CD4-positive, alpha-beta T cell treated with Interferon alpha-2 for 1 hour (primary cell): Measurements from ENCODE around the gene FRS3.

Source experiments
- DNase-seq, 2 donors: peaks; one replicate each; pipeline ENCODE4 v3.0.0-alpha.2; 2020 to 2022

The FRS3 gene

DNA sequence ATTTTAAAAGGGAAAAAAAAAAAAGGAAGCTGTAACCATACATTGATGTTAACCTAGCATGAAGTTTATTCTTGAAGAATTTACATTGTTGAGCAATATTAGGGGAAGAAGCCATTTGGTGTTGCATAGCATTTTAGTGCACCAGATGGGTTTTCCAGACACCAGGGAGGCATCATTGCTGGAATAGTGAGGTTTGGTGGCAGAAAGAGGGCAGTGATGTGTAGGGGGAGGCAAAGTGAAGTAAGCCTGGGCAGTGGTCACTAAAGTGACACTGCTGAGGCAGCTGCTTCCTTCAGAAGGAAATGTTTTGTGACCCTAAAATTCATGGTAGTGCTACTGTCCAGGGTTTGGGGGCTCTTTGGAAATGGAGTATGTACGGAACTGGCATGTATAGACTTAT, 10.3 kb upstream of the FRS3 start:
- DNase-seq = no peak

DNA sequence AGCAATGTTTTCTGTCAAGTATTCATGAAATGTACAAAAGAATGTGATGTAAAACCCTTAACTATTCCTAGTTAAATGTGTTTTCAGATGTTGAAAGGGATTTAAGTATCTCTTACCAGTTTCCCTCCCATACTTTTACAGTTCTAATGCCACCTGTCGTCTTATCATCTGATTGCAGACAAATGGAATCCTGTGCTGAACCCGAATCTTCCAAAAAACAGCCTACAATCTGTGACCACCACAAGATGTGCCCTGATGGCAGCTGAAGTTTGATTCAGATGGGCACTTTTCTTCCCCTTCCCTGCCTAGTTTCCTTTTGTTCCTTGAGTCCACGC, 9.7 kb upstream of the FRS3 start:
- no peak for DNase-seq

DNA sequence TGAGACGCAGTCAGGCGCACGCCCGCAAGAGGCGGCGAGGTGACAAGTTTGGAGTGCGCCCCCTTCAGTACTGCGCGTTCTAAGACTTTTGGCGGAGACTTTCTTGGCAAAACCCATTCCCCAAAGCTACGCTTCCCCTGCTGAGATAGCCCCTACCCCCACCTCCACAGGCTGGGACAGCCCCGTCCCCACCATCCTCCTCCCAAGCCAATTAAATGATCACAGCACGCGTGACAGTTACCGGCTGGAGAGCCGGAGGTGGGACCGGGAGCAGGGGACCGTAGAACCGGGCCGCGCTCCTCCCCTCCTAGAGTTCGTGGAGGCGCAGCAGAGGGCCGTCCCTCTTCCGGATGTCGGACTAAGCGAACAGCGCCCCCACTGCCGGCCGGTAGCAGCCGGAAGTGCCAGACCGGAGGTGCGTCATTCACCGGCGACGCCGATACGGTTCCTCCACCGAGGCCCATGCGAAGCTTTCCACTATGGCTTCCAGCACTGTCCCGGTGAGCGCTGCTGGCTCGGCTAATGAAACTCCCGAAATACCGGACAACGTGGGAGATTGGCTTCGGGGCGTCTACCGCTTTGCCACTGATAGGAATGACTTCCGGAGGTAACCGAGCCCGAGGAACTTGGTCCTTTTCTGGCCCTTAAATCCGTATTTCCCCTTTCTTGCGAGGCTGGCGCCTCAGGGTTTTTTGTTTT, 7.7 kb upstream of the FRS3 start, which contains the start of gene TOMM6:
Gene TOMM6 (plus strand): TSS at position 476 of the 699 bp plus-strand sequence. CDS start 4 bp downstream, at position 480.
- DNase-seq = peak; percentile 91 to 96

DNA sequence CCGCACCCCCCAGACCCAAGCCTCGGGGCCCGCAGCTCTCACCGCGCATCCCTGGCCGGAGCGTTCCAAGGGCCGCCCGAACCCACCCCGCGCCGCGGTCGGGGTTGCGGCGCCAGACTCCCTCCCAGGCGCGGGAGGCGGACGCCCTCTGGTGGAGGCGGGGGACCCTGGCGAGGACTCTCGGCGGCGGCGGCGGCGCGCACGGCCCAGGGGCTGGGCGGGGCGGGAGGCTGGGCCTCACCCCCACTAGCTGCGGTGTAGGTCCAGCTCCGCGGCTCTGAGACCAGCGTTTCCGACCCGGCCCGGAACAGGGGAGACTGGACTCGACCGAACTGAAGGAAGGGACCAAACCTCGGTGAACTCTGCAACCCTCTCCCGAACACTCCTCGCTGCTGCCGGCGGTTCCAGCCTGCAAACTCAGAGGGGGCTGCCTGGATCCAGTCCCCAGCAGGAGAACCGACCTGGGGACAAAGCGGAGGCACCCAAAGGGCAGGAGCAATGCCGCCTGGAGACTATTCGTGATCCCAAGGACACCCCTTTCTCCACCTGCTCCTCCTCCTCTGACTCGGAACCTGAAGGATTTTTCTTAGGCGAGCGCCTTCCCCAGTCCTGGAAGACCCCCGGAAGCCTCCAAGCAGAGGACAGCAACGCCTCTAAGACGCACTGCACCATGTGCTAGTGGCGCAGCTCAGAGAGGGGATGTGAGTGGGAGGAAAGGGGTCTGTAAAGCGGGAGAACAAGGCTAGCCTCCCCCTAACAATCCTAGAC, 6.9 kb upstream of the FRS3 start:
- peak; percentile 80 to 90 for DNase-seq

DNA sequence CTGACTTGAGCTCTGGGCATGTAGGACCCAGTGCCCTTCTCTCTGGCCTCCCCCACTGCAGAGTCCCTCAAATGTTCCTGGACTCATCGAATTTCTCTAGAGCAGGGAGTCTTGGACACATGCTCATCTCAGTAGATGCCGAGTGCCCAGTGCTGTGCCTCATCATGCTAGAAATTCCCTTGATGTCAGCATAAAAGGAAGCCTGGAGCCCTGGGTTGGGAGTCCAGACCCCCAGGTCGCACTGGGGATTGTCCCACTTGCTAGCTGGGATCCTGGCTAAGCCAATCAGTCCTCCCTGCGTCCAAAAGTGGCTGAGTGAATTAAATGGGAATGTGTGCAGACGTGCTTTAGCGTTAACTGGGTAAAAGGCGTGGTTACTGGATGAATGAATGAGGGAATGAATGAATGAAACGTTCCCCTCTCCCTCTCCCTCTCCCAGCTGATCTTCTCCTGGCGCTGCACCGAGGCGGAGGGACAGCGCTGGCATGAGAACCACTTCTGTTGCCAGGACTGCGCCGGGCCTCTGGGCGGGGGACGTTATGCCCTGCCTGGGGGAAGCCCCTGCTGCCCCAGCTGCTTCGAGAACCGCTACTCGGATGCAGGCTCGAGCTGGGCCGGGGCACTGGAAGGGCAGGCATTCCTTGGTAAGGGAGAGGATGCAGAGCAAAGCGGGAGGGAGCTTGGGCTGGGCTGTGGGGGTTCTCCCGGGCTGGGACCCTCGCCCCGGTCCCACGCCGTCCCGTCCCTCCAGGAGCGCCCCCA, 6.2 kb upstream of the FRS3 start:
- no peak for DNase-seq

DNA sequence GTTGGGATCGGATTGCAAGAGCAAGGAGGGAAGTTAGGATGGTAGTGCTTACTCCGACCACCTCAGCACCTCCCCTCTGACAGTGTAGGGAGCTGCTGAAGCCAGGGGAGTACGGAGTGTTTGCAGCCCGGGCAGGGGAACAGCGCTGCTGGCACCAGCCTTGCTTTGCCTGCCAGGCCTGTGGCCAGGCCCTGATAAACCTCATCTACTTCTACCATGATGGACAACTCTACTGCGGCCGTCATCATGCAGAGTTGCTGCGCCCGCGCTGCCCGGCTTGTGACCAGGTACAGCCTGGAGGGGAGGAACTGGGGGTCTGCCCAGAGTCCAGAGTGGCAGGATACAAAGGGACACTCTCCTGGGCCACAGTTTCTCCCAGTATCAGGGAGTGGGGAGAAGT, 5.6 kb upstream of the FRS3 start:
- DNase-seq = no peak

DNA sequence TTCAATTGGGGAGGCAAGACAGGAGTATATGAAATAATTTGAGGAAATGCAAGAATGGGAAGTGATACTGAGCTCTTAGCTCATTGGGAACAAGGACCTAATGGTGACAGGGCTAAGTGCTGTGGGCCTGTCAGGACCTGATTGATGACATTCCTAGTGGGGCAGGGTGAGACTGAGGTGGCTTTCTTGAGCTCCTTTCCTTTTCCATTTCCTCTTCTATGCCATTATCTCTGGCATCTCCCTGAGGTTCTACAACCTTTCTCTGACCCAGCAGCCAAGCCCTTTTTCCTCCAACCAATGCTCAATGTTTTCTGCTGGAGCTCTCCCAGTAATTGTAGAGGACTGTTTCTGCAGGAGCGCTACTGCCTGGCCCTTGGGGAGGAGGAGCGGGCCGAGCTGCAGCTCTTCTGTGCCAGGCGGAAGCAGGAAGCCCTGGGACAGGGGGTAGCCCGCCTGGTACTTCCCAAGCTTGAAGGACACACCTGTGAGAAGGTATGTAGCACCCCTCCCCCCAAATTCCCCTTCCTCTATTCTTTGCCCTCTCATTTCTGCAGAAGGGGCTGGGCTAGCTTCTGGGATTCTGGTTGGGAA, 5.0 kb upstream of the FRS3 start:
- DNase-seq = no peak

DNA sequence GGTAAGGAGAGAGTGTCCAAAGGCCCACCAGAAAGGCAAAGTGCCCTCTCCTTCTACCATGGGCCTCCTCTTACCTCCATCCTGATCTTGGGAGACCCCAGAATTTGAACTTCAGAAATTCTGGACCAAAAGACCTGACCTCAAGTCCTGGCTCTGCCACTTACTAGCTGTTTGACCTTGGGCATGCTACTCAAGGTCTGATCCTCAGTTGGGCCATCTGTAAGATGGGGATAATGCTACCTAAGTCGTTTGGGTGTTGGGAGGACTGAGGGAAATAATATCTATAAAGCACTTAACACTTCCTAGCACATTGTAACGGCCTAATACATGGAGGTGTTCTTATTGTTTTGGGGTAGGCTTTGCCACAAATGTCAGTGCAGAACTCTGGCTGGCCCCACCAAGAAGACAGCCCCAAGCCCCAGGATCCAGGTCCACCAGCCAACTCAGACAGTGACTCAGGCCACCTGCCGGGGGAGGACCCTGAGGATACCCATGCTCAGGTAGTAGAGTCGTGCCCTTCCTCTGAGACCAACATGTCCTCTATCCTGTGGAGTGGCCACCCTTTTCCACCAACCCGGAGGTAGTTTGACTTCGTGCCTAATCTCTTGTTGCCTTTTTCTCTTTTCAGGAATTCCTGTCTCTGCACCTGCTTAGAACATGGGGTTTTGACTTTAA, 3.5 kb upstream of the FRS3 start:
- DNase-seq = no peak

DNA sequence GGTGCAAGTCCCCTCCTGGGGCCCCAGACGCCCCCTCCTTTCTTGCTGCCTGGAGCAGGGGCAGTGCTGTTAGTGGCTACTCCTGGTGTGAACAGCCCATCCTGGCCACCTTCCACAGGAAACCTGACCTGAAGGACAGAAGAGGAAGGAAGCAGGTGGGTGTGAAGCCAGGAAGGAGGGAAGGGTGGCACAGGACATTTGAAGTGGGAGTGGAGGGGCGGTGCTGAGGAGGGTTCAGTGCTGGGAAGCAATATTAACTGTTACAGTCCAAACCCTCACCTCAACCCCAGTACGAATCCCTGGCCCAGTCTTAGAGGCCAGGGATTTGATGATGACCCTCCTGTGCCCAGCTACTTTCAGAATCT, 1.6 kb upstream of the FRS3 start:
- no peak for DNase-seq

DNA sequence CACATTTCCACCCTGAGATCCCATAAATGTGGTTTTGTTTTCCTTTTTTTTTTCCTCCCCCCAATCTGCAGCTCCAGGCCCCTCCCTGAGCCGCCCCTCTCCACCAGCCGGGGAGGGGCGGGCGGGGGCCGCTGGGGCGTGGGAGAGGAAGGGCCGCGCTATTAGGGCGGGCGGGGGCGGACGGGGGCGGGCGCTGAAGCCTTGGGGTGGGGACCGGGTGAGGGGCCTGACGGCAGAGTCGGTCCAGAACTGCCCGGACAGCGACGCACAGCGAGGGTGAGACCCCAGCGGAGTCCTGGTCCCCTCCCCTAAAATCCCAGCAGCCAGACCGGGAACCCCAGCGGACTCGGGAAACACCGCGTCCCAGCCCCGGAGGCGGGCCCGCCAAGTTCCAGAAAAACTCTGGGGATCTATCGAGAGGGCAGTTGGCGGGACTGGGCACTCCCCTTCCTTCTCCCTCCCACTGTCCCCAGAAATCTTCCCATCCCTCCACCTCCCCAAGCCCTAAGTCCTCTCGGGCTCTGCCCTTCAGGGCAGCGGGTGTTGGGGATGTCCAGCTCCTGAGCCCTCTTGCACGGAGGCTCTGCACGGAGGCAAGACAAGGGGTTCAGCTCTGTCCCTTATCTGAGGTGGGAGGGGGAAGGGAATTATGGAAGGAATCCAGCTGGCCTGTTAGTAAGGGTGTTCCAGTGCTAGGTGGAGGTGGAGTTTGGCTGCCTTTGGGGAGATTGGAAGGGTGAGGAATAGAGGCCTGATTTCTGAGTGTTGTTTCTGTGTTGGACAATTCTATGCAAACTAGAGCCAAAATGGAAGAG, 1.1 kb upstream of the FRS3 start, which contains the start of gene PRICKLE4:
Gene PRICKLE4 (plus strand): TSS at position 232 of the 815 bp plus-strand sequence. CDS start 2,692 bp downstream, outside the sequence.
- no peak for DNase-seq

DNA sequence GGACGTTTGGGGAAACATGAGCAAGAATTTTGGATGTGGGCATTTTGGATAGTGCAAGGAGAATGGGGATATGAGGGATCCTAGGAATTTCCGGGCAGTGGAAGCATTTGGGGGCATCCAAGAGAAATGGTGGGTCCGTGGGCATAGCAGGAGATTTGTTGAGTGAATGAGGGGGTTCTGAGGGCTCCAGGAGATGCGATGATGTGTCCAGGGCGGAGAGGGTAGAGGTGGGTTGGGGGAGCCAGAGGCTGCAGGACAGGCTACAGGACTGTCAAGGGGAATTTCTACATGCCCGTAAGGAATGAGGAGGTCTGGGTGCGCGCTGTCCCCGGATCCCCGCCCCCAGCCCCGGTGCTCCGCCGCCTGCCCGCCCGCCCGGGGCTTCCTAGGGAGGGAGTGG, 364 bp downstream of the FRS3 start:
- DNase-seq = no peak

DNA sequence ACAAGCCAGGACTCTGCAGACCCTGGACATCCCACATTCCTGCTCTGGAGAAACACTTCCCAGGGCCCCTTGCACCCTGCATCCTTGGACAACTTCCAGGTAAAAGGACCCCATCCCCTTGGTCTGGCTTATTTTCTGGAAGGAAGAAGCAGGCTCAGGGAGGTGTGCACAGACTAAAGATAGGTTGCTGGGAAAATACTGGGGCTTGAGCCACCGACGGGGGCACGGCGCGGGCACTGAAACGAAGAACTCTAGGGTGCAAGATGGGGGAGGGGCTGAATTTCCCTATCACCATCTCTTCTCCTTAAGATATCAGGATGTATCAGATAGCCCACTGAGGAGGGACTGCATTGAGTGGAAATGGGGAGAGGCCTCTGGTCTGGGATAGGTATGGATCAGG, 805 bp downstream of the FRS3 start:
- no peak for DNase-seq

DNA sequence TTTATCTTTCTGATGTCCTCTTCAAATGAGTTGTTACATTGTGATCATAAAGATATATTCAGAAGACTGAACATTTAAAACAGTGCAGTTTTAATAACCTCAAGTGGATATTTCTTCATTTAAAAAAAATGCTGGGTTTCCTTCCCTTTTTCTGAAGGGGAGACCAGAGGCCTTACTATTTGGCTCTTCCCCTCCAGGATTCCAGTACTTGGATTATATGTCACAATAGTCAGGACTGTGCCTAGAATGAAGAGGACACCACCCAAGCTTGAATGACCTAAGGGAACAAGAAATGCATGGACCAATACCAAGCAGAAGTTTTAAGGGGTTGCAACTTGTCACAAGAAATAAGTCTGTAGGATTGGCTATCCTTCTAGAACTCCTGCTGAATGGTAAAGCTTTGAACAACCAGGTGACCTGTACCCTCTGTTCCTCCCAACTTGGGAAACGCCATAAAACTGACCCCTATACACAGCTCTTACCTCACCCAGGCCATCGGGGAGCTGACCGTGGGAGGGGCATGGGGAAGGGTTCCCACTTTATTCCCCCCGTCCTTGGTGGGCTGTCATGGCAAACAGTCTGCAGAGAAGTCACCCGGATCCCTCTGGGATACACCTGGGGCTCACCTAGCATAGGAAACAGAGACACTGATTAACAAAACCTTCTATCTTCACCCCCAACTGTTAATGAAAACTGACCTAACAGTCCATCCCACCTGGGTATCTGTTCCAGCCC, 2.0 kb downstream of the FRS3 start:
- no peak for DNase-seq

DNA sequence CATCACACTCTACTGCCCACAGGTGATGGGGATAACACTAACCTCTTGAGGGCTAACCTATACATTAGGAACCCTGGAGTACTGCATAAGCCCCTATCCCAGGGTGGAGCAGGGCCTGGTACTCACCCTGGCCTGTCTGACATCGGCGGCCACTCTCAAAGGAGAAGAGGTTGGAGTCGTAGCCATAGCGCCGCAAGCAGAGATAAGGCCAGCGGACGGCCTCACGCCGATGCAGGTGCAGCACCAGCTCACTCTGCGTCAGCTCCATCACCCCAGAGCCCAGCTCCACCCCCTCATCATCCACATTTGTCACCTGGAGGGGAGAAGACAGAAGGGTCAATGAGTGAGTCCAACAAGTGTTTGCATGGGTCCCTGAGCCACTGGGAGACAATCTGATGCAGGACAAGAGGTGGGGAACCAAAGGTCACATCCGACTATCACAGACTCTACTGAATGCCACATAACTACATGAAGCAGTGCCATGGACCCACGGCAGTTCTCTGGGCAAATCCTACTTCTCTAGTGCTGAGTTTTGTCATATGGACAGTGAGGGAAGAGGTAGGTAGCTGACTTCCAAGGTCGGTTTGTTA, 4.3 kb downstream of the FRS3 start:
- DNase-seq = no peak

DNA sequence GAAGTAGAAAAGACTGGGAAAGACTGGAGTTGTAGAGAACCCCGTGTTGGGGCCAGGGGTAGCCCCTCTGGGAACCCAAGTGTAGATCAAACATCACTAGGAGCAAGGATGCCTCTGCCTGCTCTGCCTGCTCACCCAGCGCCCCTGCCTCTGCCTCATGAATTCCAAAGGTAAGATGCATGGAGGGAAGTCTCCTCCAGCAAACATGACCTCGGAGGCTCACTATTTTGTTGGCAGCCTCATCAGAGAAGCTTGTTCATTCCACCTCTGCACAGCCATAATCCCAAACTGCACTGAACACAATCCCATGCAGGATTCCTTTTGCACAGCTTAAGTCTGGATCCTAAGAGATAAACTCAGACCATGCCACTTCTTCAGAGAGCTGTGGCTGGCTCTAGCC, 4.9 kb downstream of the FRS3 start:
- no peak for DNase-seq

DNA sequence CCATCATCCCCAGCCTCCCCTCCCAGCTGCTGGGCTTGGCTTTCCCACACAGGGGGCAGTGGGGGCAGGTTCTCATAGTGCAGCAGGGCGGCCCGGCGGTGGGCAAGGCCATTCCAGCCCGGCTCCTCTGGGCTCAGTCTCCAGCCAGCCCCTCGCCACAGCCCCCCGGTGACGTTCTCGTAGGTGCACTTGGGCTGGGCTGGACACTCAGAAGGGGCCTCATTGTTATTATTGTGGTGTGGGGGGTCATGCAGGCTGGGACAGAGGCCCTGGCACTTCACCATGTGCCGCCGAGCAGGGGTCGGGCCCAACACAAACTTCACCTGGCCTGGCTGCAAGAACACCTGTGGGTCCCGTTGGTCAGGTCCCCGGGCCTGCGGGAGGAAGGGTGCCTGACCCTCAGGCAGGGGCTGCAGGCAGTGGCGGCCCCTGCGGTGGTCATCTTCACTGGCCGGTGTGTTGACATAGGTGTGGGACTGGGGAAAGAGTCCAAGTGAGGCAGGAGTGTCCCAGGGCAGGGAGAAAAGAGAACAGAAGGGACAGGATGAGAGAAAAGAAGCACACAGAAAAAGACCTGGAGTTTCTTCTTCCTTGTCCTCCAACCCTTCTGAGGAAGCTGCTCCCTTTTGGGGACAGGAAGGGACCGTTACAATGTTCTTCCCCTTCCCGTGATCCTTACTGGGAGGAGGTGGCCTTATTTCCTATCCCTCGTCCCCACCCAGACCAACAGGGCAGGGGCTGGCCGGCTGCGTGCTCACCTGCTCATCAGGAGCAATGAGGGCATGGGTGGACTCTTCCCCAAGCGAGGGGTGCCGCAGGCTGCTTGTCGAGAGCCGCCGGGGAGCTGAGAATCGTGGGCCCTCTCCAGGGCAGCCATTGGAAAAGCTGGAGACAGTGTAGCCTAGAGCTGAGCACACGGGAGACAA, 8.4 kb downstream of the FRS3 start:
- no peak for DNase-seq

DNA sequence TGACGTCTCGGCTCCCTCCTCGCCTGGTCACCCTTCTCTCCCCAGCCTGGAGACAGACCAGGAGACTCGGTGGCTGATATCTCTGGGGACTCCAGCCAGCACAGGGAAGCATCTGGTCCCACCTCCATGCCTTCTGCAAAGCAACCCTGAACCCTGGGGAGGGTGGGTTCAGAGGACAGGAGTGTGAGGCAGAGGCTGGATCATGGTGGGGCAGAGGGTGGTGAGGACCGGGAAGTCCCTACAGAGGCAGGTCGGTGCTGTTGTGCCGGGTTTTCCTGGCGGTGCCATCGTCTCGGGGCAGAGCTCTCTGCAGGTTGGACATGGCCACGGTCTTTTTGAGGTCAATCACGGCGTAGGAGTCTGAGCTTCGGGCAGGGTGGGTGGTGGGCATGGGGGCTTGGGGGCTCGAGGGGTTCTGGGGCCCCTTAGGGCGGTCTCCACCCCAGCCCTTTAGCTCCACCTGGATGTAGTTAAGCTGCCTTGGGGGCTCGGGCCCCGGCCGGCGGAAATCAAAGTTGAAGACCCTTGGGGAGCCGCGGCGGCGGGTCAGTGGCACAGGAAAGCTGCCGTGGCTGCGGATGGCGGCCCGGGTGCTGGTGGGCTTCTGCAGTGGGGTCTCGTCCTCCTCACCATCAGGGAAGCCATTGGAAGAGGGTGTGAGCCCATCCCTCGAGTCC, 9.2 kb downstream of the FRS3 start:
- DNase-seq = no peak

DNA sequence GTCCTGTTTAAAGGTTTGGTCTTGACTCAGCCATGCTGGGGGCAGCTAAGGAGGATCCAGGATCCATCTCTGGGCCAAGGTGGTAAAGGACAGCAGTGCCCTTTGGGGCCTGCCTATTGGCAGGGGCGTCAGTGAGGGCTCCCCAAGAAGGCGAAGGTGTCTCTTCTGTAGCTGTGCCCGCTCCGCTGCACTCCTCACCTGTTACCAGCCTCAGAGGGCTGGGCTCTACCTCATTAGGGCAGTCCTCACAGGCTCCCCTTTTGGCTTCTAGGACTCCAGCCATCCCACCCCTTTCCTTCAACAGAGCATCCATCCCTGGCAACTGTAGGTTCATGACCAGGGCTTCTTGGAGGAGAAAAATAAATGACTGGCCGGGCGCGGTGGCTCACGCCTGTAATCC, 10.3 kb downstream of the FRS3 start:
- no peak for DNase-seq
